SU-DHL-6 (cell line): ENCODE data around the gene CHKA.

ENCODE experiments used
- H2AFZ ChIP-seq: fragments of 200-600 bp; sonication (generic); 2 replicates; pipeline ENCODE4 v1.6.1; 2014; ENCODE audit warnings: low read depth, mild to moderate bottlenecking, moderate library complexity, mixed read lengths, antibody characterized with exemption, low read length; ENCODE audit not compliant: severe bottlenecking
- H3F3A ChIP-seq: fragments of 200-600 bp; shearing (Covaris generic); 2 replicates; pipeline ENCODE4 v1.6.0; 2016; ENCODE audit warnings: antibody characterized with exemption, mild to moderate bottlenecking; ENCODE audit not compliant: insufficient read depth
- H3K27ac ChIP-seq: fragments of 200-600 bp; sonication (generic); 2 replicates; pipeline ENCODE4 v1.5.1; 2016; ENCODE audit warnings: low read depth, mild to moderate bottlenecking, low read length, moderate library complexity, mixed read lengths
- H3K27me3 ChIP-seq: fragments of 200-600 bp; sonication (generic), shearing (Covaris generic); 2 replicates; pipeline ENCODE4 v1.6.0; 2014; ENCODE audit warnings: mild to moderate bottlenecking, low read length
- H3K36me3 ChIP-seq: fragments of 200-600 bp; sonication (generic); 2 replicates; pipeline ENCODE4 v1.6.1; 2014; ENCODE audit warnings: mild to moderate bottlenecking, low read length, mixed read lengths
- H3K4me2 ChIP-seq: fragments of 300-600, 200-600 bp; shearing (Covaris generic), sonication (generic); 2 replicates; pipeline ENCODE4 v1.6.0; 2014; ENCODE audit warnings: low read length, low read depth, mild to moderate bottlenecking; ENCODE audit not compliant: poor library complexity, severe bottlenecking
- H3K4me3 ChIP-seq: fragments of 200-600 bp; sonication (generic); 2 replicates; pipeline ENCODE4 v1.5.1; 2014; ENCODE audit warnings: antibody characterized with exemption, low read length, mild to moderate bottlenecking, mixed read lengths; ENCODE audit not compliant: insufficient read depth, poor library complexity, severe bottlenecking
- H3K79me2 ChIP-seq: fragments of 200-600 bp; sonication (generic); 2 replicates; pipeline ENCODE4 v1.6.1; 2014; ENCODE audit warnings: mild to moderate bottlenecking, low read length, moderate library complexity; ENCODE audit not compliant: insufficient read depth
- H3K9ac ChIP-seq: fragments of 200-600 bp; sonication (generic); 2 replicates; pipeline ENCODE4 v1.7.0; 2014; ENCODE audit warnings: mild to moderate bottlenecking, low read length
- H3K9me2 ChIP-seq: fragments of 200-600 bp; sonication (generic); replicated peaks from 2 replicates; pipeline ENCODE4 v1.6.1; 2014; ENCODE audit warnings: low read length; ENCODE audit not compliant: insufficient read depth
- H3K9me3 ChIP-seq: fragments of 200-600 bp; sonication (generic); 2 replicates; pipeline ENCODE4 v1.6.1; 2014; ENCODE audit warnings: low read length, mixed read lengths; ENCODE audit not compliant: insufficient read depth
- H4K20me1 ChIP-seq: fragments of 200-600 bp; sonication (generic); 2 replicates; pipeline ENCODE4 v1.6.1; 2014; ENCODE audit warnings: low read depth, mild to moderate bottlenecking, antibody characterized with exemption, low read length, moderate library complexity, mixed read lengths
- EZH2phosphoT487 ChIP-seq: fragments of 200-600 bp; sonication (generic), shearing (Covaris generic); conservative IDR thresholded peaks from 2 replicates; pipeline ENCODE4 v1.6.1; 2018; ENCODE audit warnings: mild to moderate bottlenecking, antibody characterized with exemption, low read length, moderate library complexity, mixed read lengths
- TF ChIP-seq, protein P1 (sequence below): fragments of 200-600 bp; sonication (generic); IDR thresholded peaks from one replicate; pipeline ENCODE4 v1.5.1; 2017; ENCODE audit warnings: antibody characterized with exemption, mild to moderate bottlenecking, low read length, moderate library complexity; ENCODE audit not compliant: insufficient read depth, poor library complexity, severe bottlenecking

The CHKA gene

DNA sequence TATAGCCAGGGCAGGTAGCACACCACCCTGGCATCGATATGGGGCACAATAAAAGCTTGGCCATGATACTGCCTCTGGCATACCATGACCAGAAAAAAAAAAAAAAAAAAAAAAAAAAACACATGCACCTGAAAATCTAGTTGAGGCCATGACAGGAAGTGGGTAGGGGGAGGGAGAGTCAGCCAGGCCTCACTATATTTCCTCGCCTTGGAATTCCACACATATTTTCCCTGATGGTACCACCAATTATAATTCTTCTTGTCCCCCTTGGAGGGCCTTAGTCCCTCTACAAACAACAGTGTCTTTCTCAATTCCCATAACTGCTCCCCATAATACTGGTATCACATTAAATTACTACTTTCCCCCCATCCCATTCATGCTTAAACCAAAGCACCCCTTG lies 12.6 kb upstream of the CHKA start:
- Histone ChIP-seq H2AFZ (no peak overlapping the region), H3K9me2 (no peaks in the 10 kb centered on the region), H3K4me2 (no peak overlapping the region), H3K36me3 (no peaks in the 10 kb centered on the region), H3K4me3 (no peak overlapping the region), H3K27me3 (no peaks in the 10 kb centered on the region), H3K9ac (no peak overlapping the region), H3K79me2 (no peaks in the 10 kb centered on the region), H3F3A (no peaks in the 10 kb centered on the region), H4K20me1 (no peaks in the 10 kb centered on the region), H3K27ac (no peak overlapping the region), H3K9me3 (peaks cover 6% of the 10 kb centered on the region; the same call in 1 of the 2 replicates)
- TF ChIP-seq, protein P1, sequence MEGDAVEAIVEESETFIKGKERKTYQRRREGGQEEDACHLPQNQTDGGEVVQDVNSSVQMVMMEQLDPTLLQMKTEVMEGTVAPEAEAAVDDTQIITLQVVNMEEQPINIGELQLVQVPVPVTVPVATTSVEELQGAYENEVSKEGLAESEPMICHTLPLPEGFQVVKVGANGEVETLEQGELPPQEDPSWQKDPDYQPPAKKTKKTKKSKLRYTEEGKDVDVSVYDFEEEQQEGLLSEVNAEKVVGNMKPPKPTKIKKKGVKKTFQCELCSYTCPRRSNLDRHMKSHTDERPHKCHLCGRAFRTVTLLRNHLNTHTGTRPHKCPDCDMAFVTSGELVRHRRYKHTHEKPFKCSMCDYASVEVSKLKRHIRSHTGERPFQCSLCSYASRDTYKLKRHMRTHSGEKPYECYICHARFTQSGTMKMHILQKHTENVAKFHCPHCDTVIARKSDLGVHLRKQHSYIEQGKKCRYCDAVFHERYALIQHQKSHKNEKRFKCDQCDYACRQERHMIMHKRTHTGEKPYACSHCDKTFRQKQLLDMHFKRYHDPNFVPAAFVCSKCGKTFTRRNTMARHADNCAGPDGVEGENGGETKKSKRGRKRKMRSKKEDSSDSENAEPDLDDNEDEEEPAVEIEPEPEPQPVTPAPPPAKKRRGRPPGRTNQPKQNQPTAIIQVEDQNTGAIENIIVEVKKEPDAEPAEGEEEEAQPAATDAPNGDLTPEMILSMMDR = no peak
- no peak for TF ChIP-seq EZH2phosphoT487

GRCh38 chr11:68130121-68130520 lies 8.9 kb upstream of the CHKA start:
- Histone ChIP-seq H3K27me3 (no peaks in the 10 kb centered on the region), H3K9me3 (peaks cover 6% of the 10 kb centered on the region; the same call in 1 of the 2 replicates), H3K36me3 (no peaks in the 10 kb centered on the region), H3K4me2 (no peak overlapping the region), H3K4me3 (no peak overlapping the region), H3K27ac (no peak overlapping the region), H2AFZ (no peak overlapping the region), H3F3A (no peaks in the 10 kb centered on the region), H4K20me1 (no peaks in the 10 kb centered on the region), H3K9me2 (no peaks in the 10 kb centered on the region), H3K79me2 (no peaks in the 10 kb centered on the region), H3K9ac (no peak overlapping the region)
- no peak for TF ChIP-seq EZH2phosphoT487
- TF ChIP-seq, protein P1 = no peak

DNA sequence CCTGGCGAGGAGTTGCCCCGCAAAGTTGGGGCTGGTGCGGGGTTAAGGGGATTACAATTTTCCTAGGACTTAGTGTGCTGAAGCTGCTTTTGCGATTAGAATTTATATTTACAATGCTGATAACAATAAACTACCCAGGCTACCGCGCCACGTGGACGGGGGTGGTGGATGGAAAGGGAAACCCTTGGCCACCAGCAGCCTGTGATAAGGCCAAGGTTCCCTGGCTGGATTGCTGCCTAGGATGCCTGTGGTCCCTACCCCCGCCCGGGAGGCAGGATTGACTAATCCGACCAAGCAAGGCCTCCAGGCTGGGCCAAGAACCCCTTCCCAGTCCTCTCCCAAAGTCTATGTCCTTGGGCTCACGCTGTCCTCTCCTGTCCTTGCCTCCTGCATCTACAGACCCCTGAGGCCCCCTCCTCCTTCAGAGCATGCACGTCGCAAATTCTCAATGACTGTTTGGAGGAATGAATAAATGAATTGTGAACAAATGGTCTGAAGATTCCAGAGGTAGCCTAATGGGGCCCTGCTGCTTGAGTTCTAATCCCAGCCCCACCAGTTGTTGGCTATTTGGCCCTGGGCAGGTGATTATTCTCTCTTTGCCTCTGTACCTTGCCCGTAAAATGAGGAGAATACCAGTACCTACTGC lies 7.6 kb upstream of the CHKA start:
- no peaks in the 10 kb centered on the region for H3K27me3 ChIP-seq
- TF ChIP-seq EZH2phosphoT487 = no peak
- TF ChIP-seq, protein P1 = no peak
- H3F3A ChIP-seq = no peaks in the 10 kb centered on the region
- H3K4me3 ChIP-seq = no peak overlapping the region
- no peaks in the 10 kb centered on the region for H3K79me2 ChIP-seq
- no peaks in the 10 kb centered on the region for H3K36me3 ChIP-seq
- no peak overlapping the region for H3K4me2 ChIP-seq
- H3K9me2 ChIP-seq = no peaks in the 10 kb centered on the region
- peaks cover 5% of the 10 kb centered on the region; the same call in 1 of the 2 replicates for H3K9me3 ChIP-seq
- H2AFZ ChIP-seq = no peak overlapping the region
- no peak overlapping the region for H3K9ac ChIP-seq
- H4K20me1 ChIP-seq = no peaks in the 10 kb centered on the region
- H3K27ac ChIP-seq = no peak overlapping the region
